ENCODE data around the gene ZNF688. TPM values are rescaled to one million over a fixed set of nuclear protein-coding genes. Genes with fewer than 3 reads are reported as not detected.
"Not testable (repeated sequence)": the region's sequence is repeated elsewhere in the genome, so short reads cannot be mapped to it uniquely, and the experiment has no call there.

Gene ZNF688
- total and polyA plus RNA-seq, 2 of the 13 experiments (the other 11 are each of a cell fraction or from before 2014, with no cell fraction given) = 2.4 to 5.4 TPM

GRCh38 chr16:30592871-30593270 lies 21.4 kb upstream of the ZNF688 start (continued):
- TF ChIP-seq IRX3 (CRISPR knock-in tag; IDR thresholded peaks at IDR 0.05; ENCODE audit: borderline replicate concordance, low read depth) (no peak), ZMYM2 (CRISPR knock-in tag; IDR thresholded peaks at IDR 0.05) (no peak)

- 54% methylated on average over 9 of the region's 9 CpGs for WGBS (ENCODE audit: low lambda C conversion rate)
- H2AFZ ChIP-seq (ENCODE audit: low read length); ATAC-seq; H4K20me1 ChIP-seq (ENCODE audit: insufficient read depth, low read length); in situ Hi-C loops (cut with HindIII; ENCODE audit: extremely low pct_ligation_motif_present, low pct_unique_long_range_greater_than_20kb); H3K36me3 ChIP-seq (replicated peaks in 1 of 2; ENCODE audit: control insufficient read depth in 1 of 2, insufficient read depth in 2 of 2, low read length in 2 of 2); H3K4me2 ChIP-seq (ENCODE audit: low read depth, low read length); DNase-seq (ENCODE audit: low spot score); CTCF ChIA-PET (ENCODE audit: low intra/inter-chr PET ratio, low total read pairs); intact Hi-C loops (cut with micrococcal nuclease; ENCODE audit: unreplicated experiment); H3K4me3 ChIP-seq (replicated peaks in 1 of 3; ENCODE audit: insufficient read depth in 1 of 3, low read depth in 2 of 3, low read length in 3 of 3); FAIRE-seq; H3K9me3 ChIP-seq (ENCODE audit: low read length); H3K9ac ChIP-seq (ENCODE audit: insufficient read depth, low read depth, low read length); H3K27ac ChIP-seq (ENCODE audit: extremely low read length, insufficient read depth, low read length); H3K79me2 ChIP-seq (ENCODE audit: insufficient read depth, low read length); BruUV-seq (replicated peaks); H3K27me3 ChIP-seq (ENCODE audit: control insufficient read depth in 1 of 2, insufficient read depth in 2 of 2, low read length in 2 of 2): not testable (repeated sequence)
- POLR2A ChIA-PET = interaction anchor here (1.5 to 1.7 kb wide), 2 partner anchors 20 to 23 kb away, joined by 3 to 5 read pairs; partner anchors contain the start of gene ZNF688
- peaks cover 12% of the 10 kb centered on the region for H3K4me1 ChIP-seq (ENCODE audit: insufficient read depth, low read length)
Observed at GRCh38 chr16:30590869-30591268, 19.4 kb upstream of the ZNF688 start.

GRCh38 chr16:30589582-30589981 lies 18.1 kb upstream of the ZNF688 start:
- H3K4me2 ChIP-seq (ENCODE audit: low read depth, low read length); BruUV-seq (replicated peaks); H3K36me3 ChIP-seq (replicated peaks in 1 of 2; ENCODE audit: control insufficient read depth in 1 of 2, insufficient read depth in 2 of 2, low read length in 2 of 2); H3K79me2 ChIP-seq (ENCODE audit: insufficient read depth, low read length); H3K9ac ChIP-seq (ENCODE audit: insufficient read depth, low read depth, low read length); H3K27me3 ChIP-seq (ENCODE audit: control insufficient read depth in 1 of 2, insufficient read depth in 2 of 2, low read length in 2 of 2); FAIRE-seq; ATAC-seq; H4K20me1 ChIP-seq (ENCODE audit: insufficient read depth, low read length); H3K9me3 ChIP-seq (ENCODE audit: low read length); DNase-seq (ENCODE audit: low spot score); H2AFZ ChIP-seq (ENCODE audit: low read length); H3K27ac ChIP-seq (ENCODE audit: extremely low read length, insufficient read depth, low read length); CTCF ChIA-PET (ENCODE audit: low intra/inter-chr PET ratio, low total read pairs); POLR2A ChIA-PET; intact Hi-C loops (cut with micrococcal nuclease; ENCODE audit: unreplicated experiment); H3K4me3 ChIP-seq (replicated peaks in 1 of 3; ENCODE audit: insufficient read depth in 1 of 3, low read depth in 2 of 3, low read length in 3 of 3); in situ Hi-C loops (cut with HindIII; ENCODE audit: extremely low pct_ligation_motif_present, low pct_unique_long_range_greater_than_20kb): not testable (repeated sequence)
- H3K4me1 ChIP-seq (ENCODE audit: insufficient read depth, low read length) = peaks cover 12% of the 10 kb centered on the region
- 56% methylated on average over 2 of the region's 2 CpGs for WGBS (ENCODE audit: low lambda C conversion rate)

Data from HepG2 (cell line).